SK-N-SH (cell line): Measurements from ENCODE around the gene TBX4. TPM values are rescaled to one million over a fixed set of nuclear protein-coding genes. Genes with fewer than 3 reads are reported as not detected.

Experiments used
- CTCF ChIA-PET: fragments of 300-600, 350-600 bp; formaldehyde crosslinking; extraction: SDS; loops from one replicate; lab custom pipeline; 2021; lab: Yijun Ruan, JAX
- POLR2A ChIA-PET: fragments of 350-600 bp; sonication (Branson Sonifier 250); formaldehyde crosslinking; extraction: SDS; loops from one replicate; lab custom pipeline; 2020; ENCODE audit warnings: antibody characterized with exemption, inconsistent platforms; lab: Yijun Ruan, JAX
- DNase-seq: peaks from one replicate; pipeline ENCODE4 v3.0.0; 2012
- H2AFZ ChIP-seq: fragments of 200-600 bp; sonication (generic); 2 replicates; pipeline ENCODE4 v1.8.1; 2016; ENCODE audit warnings: antibody characterized with exemption, mild to moderate bottlenecking, low read depth
- H3F3A ChIP-seq: fragments of 200-600 bp; sonication (generic); replicated peaks from 2 replicates; pipeline ENCODE3; 2016; ENCODE audit warnings: antibody characterized with exemption, mild to moderate bottlenecking; ENCODE audit not compliant: insufficient read depth
- H3K27ac ChIP-seq, 2 experiments: fragments of 200-500 bp in 1 of 2; fragments of 200-600 bp in 1 of 2; sonication (Bioruptor generic) in 1 of 2; sonication (generic), shearing (Covaris generic) in 1 of 2; 2 replicates each; pipeline versions ENCODE4 v1.5.1 to v1.6.1; 2014 to 2016; ENCODE audit warnings: low read depth in 2 of 2, inconsistent platforms in 1 of 2, low read length in 1 of 2, mild to moderate bottlenecking in 1 of 2, mixed read lengths in 1 of 2
- H3K27me3 ChIP-seq: fragments of 200-600 bp; sonication (generic), shearing (Covaris generic); 2 replicates; pipeline ENCODE4 v1.6.1; 2016; ENCODE audit warnings: mixed run types; ENCODE audit not compliant: insufficient read depth
- H3K36me3 ChIP-seq, 2 experiments: fragments of 200-500 bp in 1 of 2; fragments of 200-600 bp in 1 of 2; sonication (Bioruptor generic) in 1 of 2; sonication (generic) in 1 of 2; replicated peaks in 1 of 2; 2 replicates each; pipeline versions ENCODE3 to v1.5.1; 2014 to 2016; ENCODE audit warnings: low read length in 1 of 2, mild to moderate bottlenecking in 1 of 2; ENCODE audit not compliant: insufficient read depth in 2 of 2, control insufficient read depth in 1 of 2
- H3K4me1 ChIP-seq, 2 experiments: fragments of 200-500 bp in 1 of 2; fragments of 200-600 bp in 1 of 2; sonication (Bioruptor generic) in 1 of 2; sonication (generic), shearing (Covaris generic) in 1 of 2; 2 replicates each; pipeline versions ENCODE4 v1.5.1 to v1.6.1; 2014 to 2016; ENCODE audit warnings: low read depth in 1 of 2, low read length in 1 of 2, mixed run types in 1 of 2; ENCODE audit not compliant: insufficient read depth in 2 of 2, control insufficient read depth in 1 of 2
- H3K4me2 ChIP-seq: fragments of 200-600 bp; sonication (generic), shearing (Covaris generic); 2 replicates; pipeline ENCODE4 v1.6.1; 2017; ENCODE audit warnings: mixed run types
- H3K4me3 ChIP-seq, 2 experiments: fragments of 200-500 bp in 1 of 2; fragments of 200-600 bp in 1 of 2; sonication (Bioruptor generic) in 1 of 2; sonication (generic), shearing (Covaris generic) in 1 of 2; 2 replicates each; pipeline versions ENCODE4 v1.5.1 to v1.8.1; 2014 to 2016; ENCODE audit warnings: low read depth in 2 of 2, inconsistent platforms in 1 of 2, low read length in 1 of 2, mild to moderate bottlenecking in 1 of 2, mixed read lengths in 1 of 2, moderate library complexity in 1 of 2
- H3K79me2 ChIP-seq: fragments of 200-600 bp; sonication (generic); 2 replicates; pipeline ENCODE4 v1.8.1; 2017; ENCODE audit warnings: mild to moderate bottlenecking; ENCODE audit not compliant: insufficient read depth
- H3K9ac ChIP-seq: fragments of 200-600 bp; sonication (generic); 2 replicates; pipeline ENCODE4 v1.6.1; 2017; ENCODE audit warnings: mixed run types
- H3K9me2 ChIP-seq: fragments of 200-600 bp; sonication (generic); 2 replicates; pipeline ENCODE4 v1.6.1; 2017; ENCODE audit warnings: mixed run types
- H3K9me3 ChIP-seq: fragments of 200-600 bp; sonication (generic); 2 replicates; pipeline ENCODE4 v1.6.1; 2017; ENCODE audit warnings: mixed run types, mild to moderate bottlenecking, moderate library complexity
- H4K20me1 ChIP-seq: fragments of 200-600 bp; sonication (generic); 2 replicates; pipeline ENCODE4 v1.6.1; 2017; ENCODE audit warnings: mild to moderate bottlenecking, mixed run types; ENCODE audit not compliant: insufficient read depth
- CTCF ChIP-seq: fragments of 200-600 bp; sonication (generic); IDR thresholded peaks from 2 replicates; pipeline ENCODE4 v1.6.1; 2017; ENCODE audit warnings: antibody characterized with exemption, mild to moderate bottlenecking, moderate library complexity
- FOXJ3 ChIP-seq: sonication (generic); formaldehyde crosslinking; IDR thresholded peaks from 2 replicates; pipeline ENCODE4 v1.5.1; 2020; ENCODE audit warnings: mild to moderate bottlenecking, missing genetic modification reagents
- FOXM1 ChIP-seq: IDR thresholded peaks from 2 replicates; pipeline ENCODE4 v1.4.0; 2012; ENCODE audit warnings: low read depth, mild to moderate bottlenecking
- IRF3 ChIP-seq: fragments of 150-350 bp; IDR thresholded peaks from 2 replicates; pipeline ENCODE4 v1.6.1; 2016; ENCODE audit warnings: mild to moderate bottlenecking, low read depth, low read length
- MEF2A ChIP-seq: IDR thresholded peaks from 2 replicates; pipeline ENCODE4 v1.4.0; 2012; ENCODE audit warnings: low read depth, borderline replicate concordance
- PBX3 ChIP-seq: IDR thresholded peaks from 2 replicates; pipeline ENCODE4; 2012
- RAD21 ChIP-seq: IDR thresholded peaks from 2 replicates; pipeline ENCODE4 v1.6.1; 2012; ENCODE audit warnings: mild to moderate bottlenecking, low read length
- REST ChIP-seq: IDR thresholded peaks from 2 replicates; pipeline ENCODE4 v1.6.1; 2012; ENCODE audit warnings: mild to moderate bottlenecking, low read depth, low read length, moderate library complexity
- TCF12 ChIP-seq: IDR thresholded peaks from 2 replicates; pipeline ENCODE4 v1.4.0; 2012
- WGBS: methylation state at CpG from one replicate; pipeline ENCODE4 v1.1.6; 2017; ENCODE audit warnings: low lambda C conversion rate; 5-methylcytosine and 5-hydroxymethylcytosine counted together
- polyA plus RNA-seq, 3 experiments: library from polyadenylated mRNA; depleted of rRNA; stranded (reverse); fragments of >200 nt; gene quantifications; 2 replicates each; pipeline ENCODE4 v1.2.3, GENCODE V29; 2012

Gene TBX4
- polyA plus RNA-seq, 1 of the 3 experiments (the other 2 are of a cell fraction), result 0.02 TPM

GRCh38 chr17:61449707-61450640 is 2.2 kb upstream of the TBX4 start:
- Histone ChIP-seq H3F3A (no peaks in the 10 kb centered on the region), H3K4me2 (no peak overlapping the region), H2AFZ (no peak overlapping the region), H3K9me2 (no peaks in the 10 kb centered on the region), H3K4me3 (no peak overlapping the region), H3K79me2 (no peaks in the 10 kb centered on the region), H3K9me3 (no peaks in the 10 kb centered on the region), H3K27ac (no peak overlapping the region), H3K9ac (no peak overlapping the region), H4K20me1 (no peaks in the 10 kb centered on the region), H3K36me3 (no peaks in the 10 kb centered on the region), H3K27me3 (no peaks in the 10 kb centered on the region), H3K4me1 (no peaks in the 10 kb centered on the region)
- DNase-seq, result no peak
- ChIA-PET POLR2A (no interaction called here), CTCF (interaction anchor here (0.6 to 1.5 kb wide), 13 partner anchors 8 to 591 kb away, joined by 3 to 9 read pairs (median 3); no protein-coding TSS in a partner anchor)
- 81% methylated on average over 9 of the region's 9 CpGs for WGBS
- TF ChIP-seq MEF2A (no peak), FOXJ3 (CRISPR knock-in tag) (no peak), CTCF (no peak), RAD21 (no peak), FOXM1 (no peak), IRF3 (no peak), PBX3 (no peak)

- H3K27me3 ChIP-seq, result no peaks in the 10 kb centered on the region
- 83% methylated on average over 19 of the region's 19 CpGs for WGBS
Observed at GRCh38 chr17:61450641-61451537, 1.3 kb upstream of the TBX4 start.

More at GRCh38 chr17:61450641-61451537, 1.3 kb upstream of the TBX4 start:
- Histone ChIP-seq H3K9me2 (no peaks in the 10 kb centered on the region), H3K36me3 (no peaks in the 10 kb centered on the region), H4K20me1 (no peaks in the 10 kb centered on the region), H3K9me3 (no peaks in the 10 kb centered on the region), H3K4me2 (no peak overlapping the region), H3F3A (no peaks in the 10 kb centered on the region), H3K4me1 (no peaks in the 10 kb centered on the region)
- ChIA-PET POLR2A (no interaction called here), CTCF (interaction anchor here (0.6 to 1.5 kb wide), 8 partner anchors 13 to 104 kb away, joined by 3 to 9 read pairs (median 3); no protein-coding TSS in a partner anchor)
- no peak for TF ChIP-seq REST
- TF ChIP-seq TCF12, result no peak
- TF ChIP-seq, all 33 proteins: peak for 0
- no peak for DNase-seq
- H3K4me3 ChIP-seq, result no peak overlapping the region
- H3K79me2 ChIP-seq, result no peaks in the 10 kb centered on the region
- H3K9ac ChIP-seq, result no peak overlapping the region
- H2AFZ ChIP-seq, result no peak overlapping the region
- H3K27ac ChIP-seq, result no peak overlapping the region
